Common myeloid progenitor, CD34-positive (primary cell): ENCODE measurements around the gene DNAJB12.
"Not testable (repeated sequence)": the region's sequence is repeated elsewhere in the genome, so short reads cannot be mapped to it uniquely, and the experiment has no call there.

Experiments
- CTCF ChIA-PET: fragments of 350-600 bp; sonication (Branson Sonifier 250); formaldehyde crosslinking; loops from one replicate; lab custom pipeline; 2021; ENCODE audit warnings: antibody characterized with exemption; lab: Charles Lee
- POLR2A ChIA-PET: fragments of 350-600 bp; sonication (Branson Sonifier 250); formaldehyde crosslinking; loops from one replicate; lab custom pipeline; 2021; ENCODE audit warnings: antibody characterized with exemption; lab: Charles Lee
- DNase-seq, 3 donors: peaks; one replicate each; pipeline versions ENCODE4 v3.0.0 to v3.0.0-alpha.2; 2013
- H3K27ac ChIP-seq, 2 experiments: 1 replicate in 1 of 2; 2 replicates in 1 of 2; pipeline ENCODE4 v1.7.0; 2013; ENCODE audit warnings: inconsistent platforms in 2 of 2, low read length in 2 of 2, mild to moderate bottlenecking in 2 of 2, low read depth in 1 of 2, moderate library complexity in 1 of 2; ENCODE audit not compliant: severe bottlenecking in 2 of 2, insufficient read depth in 1 of 2, poor library complexity in 1 of 2
- H3K27me3 ChIP-seq, 5 experiments: replicated peaks in 2 of 5; 1 replicate in 3 of 5; 2 replicates in 2 of 5; pipeline versions ENCODE4 v1.6.1 to v1.7.0; 2013; ENCODE audit warnings: low read length in 4 of 5, mild to moderate bottlenecking in 2 of 5, moderate library complexity in 2 of 5, inconsistent platforms in 1 of 5; ENCODE audit not compliant: insufficient read depth in 5 of 5, control insufficient read depth in 4 of 5
- H3K36me3 ChIP-seq, 4 experiments: 1 replicate in 2 of 4; 2 replicates in 2 of 4; pipeline versions ENCODE4 v1.6.1 to v1.7.0; 2013; ENCODE audit warnings: low read length in 3 of 4, control low read depth in 1 of 4, mild to moderate bottlenecking in 1 of 4; ENCODE audit not compliant: control insufficient read depth in 4 of 4, insufficient read depth in 4 of 4
- H3K4me1 ChIP-seq, 4 experiments: 1 replicate in 3 of 4; 2 replicates in 1 of 4; pipeline versions ENCODE4 v1.6.1 to v1.7.1; 2013; ENCODE audit warnings: low read length in 3 of 4, mild to moderate bottlenecking in 3 of 4, control low read depth in 1 of 4, inconsistent platforms in 1 of 4, moderate library complexity in 1 of 4; ENCODE audit not compliant: control insufficient read depth in 4 of 4, insufficient read depth in 4 of 4; ENCODE audit errors: control extremely low read depth in 1 of 4
- H3K4me3 ChIP-seq, 7 experiments: 1 replicate in 4 of 7; 2 replicates in 3 of 7; pipeline versions ENCODE4 v1.5.1 to v1.7.0; 2013; ENCODE audit warnings: mild to moderate bottlenecking in 7 of 7, low read length in 6 of 7, moderate library complexity in 6 of 7, inconsistent platforms in 2 of 7, low read depth in 2 of 7, control low read depth in 1 of 7; ENCODE audit not compliant: insufficient read depth in 4 of 7, control insufficient read depth in 1 of 7; ENCODE audit errors: extremely low read depth in 1 of 7
- H3K9me3 ChIP-seq, 5 experiments: 1 replicate in 4 of 5; 2 replicates in 1 of 5; pipeline versions ENCODE4 v1.6.1 to v1.7.1; 2013; ENCODE audit warnings: low read length in 4 of 5, mild to moderate bottlenecking in 2 of 5, inconsistent platforms in 1 of 5, low read depth in 1 of 5, moderate library complexity in 1 of 5; ENCODE audit not compliant: control insufficient read depth in 4 of 5, insufficient read depth in 2 of 5; ENCODE audit errors: control extremely low read depth in 1 of 5
- WGBS: methylation state at CpG from one replicate; pipeline ENCODE4 v1.1.5; 2013; ENCODE audit not compliant: insufficient coverage; 5-methylcytosine and 5-hydroxymethylcytosine counted together

The DNAJB12 gene

GRCh38 chr10:72298592-72299519, 55.9 kb downstream of the DNAJB12 start:
- POLR2A ChIA-PET, result interaction anchor here (0.8 to 1.9 kb wide), 2 partner anchors 22 to 25 kb away, joined by 3 to 28 read pairs; partner anchors contain the start of gene DDIT4
- no peaks in the 10 kb centered on the region for H3K27me3 ChIP-seq
- no peaks in the 10 kb centered on the region for H3K9me3 ChIP-seq
- H3K4me1 ChIP-seq, result peaks cover 5 to 45% (median 30%) of the 10 kb centered on the region in 4 experiments
- DNase-seq, result no peak
- 87% methylated on average over 14 of the region's 16 CpGs for WGBS
- peak overlapping the region in 1 of 2 experiments; percentile 87 for H3K27ac ChIP-seq
- no peak overlapping the region for H3K4me3 ChIP-seq
- no peaks in the 10 kb centered on the region for H3K36me3 ChIP-seq
- CTCF ChIA-PET, result interaction anchor here (0.7 to 2.9 kb wide), 3 partner anchors 18 to 36 kb away, joined by 4 to 21 read pairs (median 7); no protein-coding TSS in a partner anchor

- no peaks in the 10 kb centered on the region for H3K9me3 ChIP-seq
- 16% methylated on average over 44 of the region's 55 CpGs for WGBS
- peak overlapping the region in 6 of 7 experiments; percentile 13 to 72 (median 56) for H3K4me3 ChIP-seq
- no peaks in the 10 kb centered on the region for H3K36me3 ChIP-seq
- ChIA-PET CTCF (interaction anchor here (0.7 to 2.9 kb wide), 10 partner anchors 12 to 36 kb away, joined by 4 to 21 read pairs (median 5); partner anchors contain the start of gene DDIT4), POLR2A (interaction anchor here (0.9 to 2.3 kb wide), 11 partner anchors 11 to 41 kb away, joined by 3 to 29 read pairs (median 9); partner anchors contain the start of gene DDIT4)
- peak overlapping the region; percentile 40 to 87 for H3K27ac ChIP-seq
- H3K4me1 ChIP-seq, result peaks cover 5 to 48% (median 30%) of the 10 kb centered on the region in 4 experiments
- no peaks in the 10 kb centered on the region for H3K27me3 ChIP-seq
- peak; percentile 94 to 97 (median 97) for DNase-seq
Measured at GRCh38 chr10:72297805-72298591, 56.7 kb downstream of the DNAJB12 start.

GRCh38 chr10:72297281-72297804, 57.4 kb downstream of the DNAJB12 start:
- ChIA-PET POLR2A (interaction anchor here (0.9 to 2.3 kb wide), 13 partner anchors 12 to 40 kb away, joined by 3 to 29 read pairs (median 5); partner anchors contain the start of gene DDIT4), CTCF (interaction anchor here (1.0 to 2.9 kb wide), 9 partner anchors 12 to 37 kb away, joined by 4 to 21 read pairs (median 5); partner anchors contain the start of gene DDIT4)
- peak; percentile 99 to 100 (median 99) for DNase-seq

GRCh38 chr10:72296829-72297280, 57.9 kb downstream of the DNAJB12 start:
- not testable (repeated sequence) for H3K36me3 ChIP-seq, H3K27me3 ChIP-seq, H3K9me3 ChIP-seq, DNase-seq
- CTCF ChIA-PET, result interaction anchor here (1.0 to 2.9 kb wide), 8 partner anchors 11 to 38 kb away, joined by 4 to 21 read pairs (median 6); partner anchors contain the start of gene DDIT4
- WGBS, result 8% methylated on average over 10 of the region's 19 CpGs
- Histone ChIP-seq H3K4me3 (peak overlapping the region in 3 of 7 experiments; percentile 13 to 58 (median 56)), H3K4me1 (peaks cover 5 to 57% (median 30%) of the 10 kb centered on the region in 4 experiments), H3K27ac (peak overlapping the region; percentile 27 to 87)
- POLR2A ChIA-PET, result interaction anchor here (0.9 to 2.3 kb wide), 13 partner anchors 12 to 40 kb away, joined by 3 to 29 read pairs (median 5); partner anchors contain the start of gene DDIT4

More at GRCh38 chr10:72297281-72297804, 57.4 kb downstream of the DNAJB12 start:
- 0% methylated on average over 25 of the region's 30 CpGs for WGBS
- H3K27ac ChIP-seq, result peak overlapping the region; percentile 40 to 87
- no peaks in the 10 kb centered on the region for H3K27me3 ChIP-seq
- H3K4me3 ChIP-seq, result peak overlapping the region in 6 of 7 experiments; percentile 13 to 72 (median 56)
- H3K9me3 ChIP-seq, result no peaks in the 10 kb centered on the region
- H3K4me1 ChIP-seq, result peaks cover 5 to 54% (median 30%) of the 10 kb centered on the region in 4 experiments
- no peaks in the 10 kb centered on the region for H3K36me3 ChIP-seq

- Histone ChIP-seq H3K27ac (no peak overlapping the region), H3K9me3 (no peaks in the 10 kb centered on the region), H3K36me3 (no peaks in the 10 kb centered on the region), H3K4me3 (no peak overlapping the region), H3K4me1 (peaks cover 5 to 69% (median 32%) of the 10 kb centered on the region in 4 experiments), H3K27me3 (no peaks in the 10 kb centered on the region)
- ChIA-PET CTCF (interaction anchor here (1.4 kb wide), 1 partner anchor 18 kb away, joined by 3 read pairs; no protein-coding TSS in a partner anchor), POLR2A (no interaction called here)
- WGBS, result 94% methylated on average over 7 of the region's 8 CpGs
- DNase-seq, result no peak
Measured at GRCh38 chr10:72295330-72295910, 59.3 kb downstream of the DNAJB12 start.
